Measurements from ENCODE around the gene RAB4A. TPM values are rescaled to one million over a fixed set of nuclear protein-coding genes. Genes with fewer than 3 reads are reported as not detected.

The RAB4A gene
- total and polyA plus RNA-seq, 2 of the 8 experiments (the other 6 are each of a cell fraction or from before 2014, with no cell fraction given) = 13.3 to 68.8 TPM

- Histone ChIP-seq H4K91ac (replicated peaks; ENCODE audit: insufficient read length, low read length) (no peak overlapping the region), H3K27ac (ENCODE audit: low read depth, low read length) (no peak overlapping the region), H3K9ac (replicated peaks in 1 of 4; ENCODE audit: extremely low read depth in 1 of 4, low read depth in 3 of 4, low read length in 3 of 4) (no peak overlapping the region), H4K5ac (ENCODE audit: insufficient read length, low read depth, low read length) (no peak overlapping the region), H3K23me2 (ENCODE audit: low read depth, low read length) (peaks cover 9% of the 10 kb centered on the region; the same call in 1 of the 2 replicates), H2AK5ac (ENCODE audit: low read depth, low read length) (no peak overlapping the region), H3K23ac (ENCODE audit: insufficient read length) (no peak overlapping the region), H3K79me1 (ENCODE audit: low read depth, low read length) (peaks cover 6% of the 10 kb centered on the region; the same call in 1 of the 2 replicates), H3K4me3 (ENCODE audit: extremely low read depth in 1 of 4, insufficient read depth in 2 of 4, low read depth in 3 of 4, low read length in 4 of 4) (peak overlapping the region in 2 of 4 experiments; percentile 14 to 39; a peak in 4 of 8 replicates), H4K8ac (ENCODE audit: extremely low read depth, insufficient read depth, low read length) (no peak overlapping the region), H3K56ac (replicated peaks; ENCODE audit: insufficient read length, low read depth, low read length) (no peak overlapping the region), H3K9me3 (ENCODE audit: insufficient read depth in 2 of 2, low read depth in 1 of 2, low read length in 1 of 2) (no peaks in the 10 kb centered on the region), H2BK12ac (ENCODE audit: low read depth, low read length) (no peak overlapping the region), H3K18ac (ENCODE audit: extremely low read depth, low read length) (no peak overlapping the region), H2BK5ac (ENCODE audit: low read depth, low read length) (no peak overlapping the region), H3K4me1 (replicated peaks in 1 of 4; ENCODE audit: control insufficient read depth in 3 of 4, insufficient read depth in 4 of 4, low read length in 3 of 4) (peaks cover 0 to 6% (median 5%) of the 10 kb centered on the region in 4 experiments; a peak in 6 of 7 replicates), H3K4ac (replicated peaks; ENCODE audit: insufficient read length, low read depth, low read length) (no peak overlapping the region), H2BK15ac (ENCODE audit: low read length) (no peak overlapping the region), H3K4me2 (ENCODE audit: insufficient read depth in 1 of 2, low read depth in 2 of 2, low read length in 2 of 2) (peak overlapping the region; percentile 53 to 67; a peak in 3 of 4 replicates), H2BK120ac (replicated peaks; ENCODE audit: low read depth, low read length) (no peak overlapping the region), H4K20me1 (replicated peaks in 1 of 2; ENCODE audit: control insufficient read depth in 1 of 2, insufficient read depth in 2 of 2, low read length in 2 of 2) (peaks cover 2 to 8% of the 10 kb centered on the region in 2 experiments), H3K27me3 (replicated peaks in 1 of 4; ENCODE audit: control insufficient read depth in 3 of 4, extremely low read depth in 1 of 4, insufficient read depth in 3 of 4, low read length in 3 of 4) (peaks cover 2 to 13% (median 9%) of the 10 kb centered on the region in 4 experiments; a peak in 5 of 7 replicates), H3K79me2 (ENCODE audit: control insufficient read depth in 1 of 2, insufficient read depth in 2 of 2, low read length in 2 of 2) (peaks cover 7 to 55% of the 10 kb centered on the region in 2 experiments), H3K36me3 (ENCODE audit: control insufficient read depth in 2 of 4, insufficient read depth in 4 of 4, low read length in 3 of 4) (no peaks in the 10 kb centered on the region), H2AFZ (ENCODE audit: low read length) (no peak overlapping the region), H2BK20ac (ENCODE audit: low read length) (no peak overlapping the region), H3K14ac (ENCODE audit: insufficient read length) (no peak overlapping the region)
- POLR2A ChIA-PET (ENCODE audit: partially characterized antibody) = interaction anchor here (0.5 to 1.0 kb wide), 2 partner anchors 9 to 53 kb away, joined by 3 to 4 read pairs; no protein-coding TSS in a partner anchor
- DNase-seq (ENCODE audit: low read depth in 1 of 2, low spot score in 2 of 2) (no peak), FAIRE-seq (no peak)
- CTCF ChIA-PET (ENCODE audit: partially characterized antibody) = interaction anchor here (0.6 to 1.0 kb wide), 3 partner anchors 9 to 86 kb away, joined by 3 to 4 read pairs (median 3); no protein-coding TSS in a partner anchor
- WGBS, 2 experiments (ENCODE audit: extremely low coverage in 1 of 2, insufficient coverage in 1 of 2, insufficient read length in 1 of 2, insufficient replicate concordance in 2 of 2, low coverage in 1 of 2, low lambda C conversion rate in 2 of 2, missing lambda C conversion rate in 1 of 2) = 92% methylated on average over 6 of the region's 6 CpGs; no CpG with 5 or more reads in 1 of the 2 experiments
- TF ChIP-seq CREB1 (IDR thresholded peaks at IDR 0.05) (no peak), GABPA (IDR thresholded peaks at IDR 0.05; ENCODE audit: borderline replicate concordance, insufficient read depth, low read length) (no peak), TEAD4 (IDR thresholded peaks at IDR 0.05; ENCODE audit: low read depth, low read length) (no peak), RAD21 (IDR thresholded peaks at IDR 0.05 in 1 of 2, conservative IDR thresholded peaks at IDR 0.05 in 1 of 2; ENCODE audit: low read depth in 2 of 2, low read length in 2 of 2) (no peak), RBBP5 (IDR thresholded peaks at IDR 0.05; ENCODE audit: borderline replicate concordance, low read depth, low read length) (no peak), POLR2A (IDR thresholded peaks at IDR 0.05; ENCODE audit: control extremely low read depth in 1 of 2, low read depth in 2 of 2, low read length in 2 of 2) (no peak), KDM1A (IDR thresholded peaks at IDR 0.05; ENCODE audit: borderline replicate concordance, low read length) (no peak)
Measured at GRCh38 chr1:229340496-229340895, 69.6 kb downstream of the RAB4A start.
